Epithelial cell of esophagus (primary cell): Measurements from ENCODE around the gene HSD17B4.
"Not testable (repeated sequence)": the region's sequence is repeated elsewhere in the genome, so short reads cannot be mapped to it uniquely, and the experiment has no call there.

ENCODE experiments used
- DNase-seq: peaks from one replicate; pipeline ENCODE4 v3.0.0; 2010; ENCODE audit warnings: low read depth
- H3K4me3 ChIP-seq: 2 replicates; pipeline ENCODE4 v1.5.1; 2011; ENCODE audit warnings: mild to moderate bottlenecking, low read length, control low read depth
- TF ChIP-seq, protein P1 (sequence below): IDR thresholded peaks from 2 replicates; pipeline ENCODE4 v1.5.1; 2011; ENCODE audit warnings: low read depth, mild to moderate bottlenecking, low read length, control low read depth, inconsistent platforms; ENCODE audit not compliant: insufficient read depth; ENCODE audit errors: missing control alignments

The HSD17B4 gene

DNA sequence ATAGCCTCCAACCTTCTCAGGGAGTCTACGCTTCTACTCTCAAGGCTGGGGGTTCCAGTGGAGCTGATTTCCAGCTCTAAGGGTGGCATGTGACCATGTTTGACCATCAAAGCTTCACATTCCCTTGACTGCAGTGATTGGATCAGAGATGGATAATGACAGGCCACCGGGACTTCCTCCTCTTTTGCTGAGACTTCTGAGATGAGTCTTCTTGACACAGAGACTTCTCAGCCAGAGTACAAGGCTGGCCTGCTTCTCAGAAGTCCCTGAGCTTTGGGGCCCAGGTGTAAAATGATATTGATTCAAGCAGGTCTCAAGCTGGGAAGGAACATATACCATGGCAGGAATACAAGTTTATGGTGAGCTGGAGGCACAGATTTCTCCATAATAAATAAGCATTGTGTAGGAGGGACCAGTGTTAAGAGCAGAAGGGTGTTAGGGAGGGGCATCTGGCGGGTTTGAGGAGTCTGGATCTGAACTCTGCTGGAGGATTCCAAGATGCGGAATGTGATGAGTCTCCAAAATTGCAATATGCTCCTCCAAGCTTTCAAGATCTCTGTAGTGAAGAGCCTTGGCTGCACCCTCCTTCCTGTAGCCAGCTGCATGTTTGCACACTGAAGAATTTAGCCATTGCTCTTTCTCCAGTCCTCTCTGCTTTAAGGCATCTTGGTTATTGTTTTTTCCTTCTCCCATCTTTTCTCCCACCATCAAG is 41.7 kb upstream of the HSD17B4 start:
- no peak overlapping the region for H3K4me3 ChIP-seq
- DNase-seq: no peak
- TF ChIP-seq, protein P1, sequence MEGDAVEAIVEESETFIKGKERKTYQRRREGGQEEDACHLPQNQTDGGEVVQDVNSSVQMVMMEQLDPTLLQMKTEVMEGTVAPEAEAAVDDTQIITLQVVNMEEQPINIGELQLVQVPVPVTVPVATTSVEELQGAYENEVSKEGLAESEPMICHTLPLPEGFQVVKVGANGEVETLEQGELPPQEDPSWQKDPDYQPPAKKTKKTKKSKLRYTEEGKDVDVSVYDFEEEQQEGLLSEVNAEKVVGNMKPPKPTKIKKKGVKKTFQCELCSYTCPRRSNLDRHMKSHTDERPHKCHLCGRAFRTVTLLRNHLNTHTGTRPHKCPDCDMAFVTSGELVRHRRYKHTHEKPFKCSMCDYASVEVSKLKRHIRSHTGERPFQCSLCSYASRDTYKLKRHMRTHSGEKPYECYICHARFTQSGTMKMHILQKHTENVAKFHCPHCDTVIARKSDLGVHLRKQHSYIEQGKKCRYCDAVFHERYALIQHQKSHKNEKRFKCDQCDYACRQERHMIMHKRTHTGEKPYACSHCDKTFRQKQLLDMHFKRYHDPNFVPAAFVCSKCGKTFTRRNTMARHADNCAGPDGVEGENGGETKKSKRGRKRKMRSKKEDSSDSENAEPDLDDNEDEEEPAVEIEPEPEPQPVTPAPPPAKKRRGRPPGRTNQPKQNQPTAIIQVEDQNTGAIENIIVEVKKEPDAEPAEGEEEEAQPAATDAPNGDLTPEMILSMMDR: no peak

DNA sequence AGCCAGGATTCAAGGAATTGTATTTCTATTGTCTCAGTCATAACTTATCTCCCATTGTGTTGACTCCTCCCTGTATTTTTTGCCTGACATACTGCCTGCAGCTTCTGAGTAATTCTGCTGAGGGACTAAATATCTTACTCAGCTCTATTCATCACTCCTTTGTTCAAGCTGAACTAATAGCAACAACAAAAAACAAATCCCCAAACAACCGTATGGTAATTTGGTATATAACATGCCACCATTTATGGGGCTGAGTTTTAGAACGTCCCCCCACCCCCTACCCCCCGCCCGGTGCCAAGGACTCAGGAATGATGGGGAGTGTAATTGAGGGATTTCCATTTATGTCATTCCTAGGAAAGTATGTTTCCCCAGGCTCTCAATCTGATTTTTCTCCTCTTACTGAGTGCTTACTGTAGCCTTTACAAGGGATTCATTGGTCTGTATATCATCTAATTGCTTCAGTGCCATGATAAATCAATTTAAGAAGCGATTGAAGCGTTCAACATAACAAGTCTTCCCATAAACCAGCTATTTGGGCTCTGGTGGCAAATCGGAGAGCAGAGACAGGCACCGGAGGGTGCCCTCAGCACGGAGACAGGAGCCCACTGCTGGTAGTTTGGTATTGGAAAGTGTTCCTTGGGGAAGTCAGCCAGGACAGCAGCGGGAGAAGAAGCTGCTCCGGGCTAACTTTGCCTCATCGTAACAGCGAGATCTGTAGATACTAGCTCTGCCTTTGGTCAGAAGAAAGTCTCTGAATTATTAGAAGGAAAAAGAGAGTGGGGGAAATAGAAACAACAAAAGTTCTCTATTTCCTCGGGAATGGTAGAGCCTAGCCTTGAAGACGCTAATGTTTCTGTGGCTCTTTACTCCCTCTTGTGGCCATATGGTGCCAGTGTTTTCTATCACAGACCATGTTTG is 40.7 kb upstream of the HSD17B4 start:
- H3K4me3 ChIP-seq: peak overlapping the region; percentile 59
- TF ChIP-seq, protein P1: peak; percentile 92
- DNase-seq: peak; percentile 95

DNA sequence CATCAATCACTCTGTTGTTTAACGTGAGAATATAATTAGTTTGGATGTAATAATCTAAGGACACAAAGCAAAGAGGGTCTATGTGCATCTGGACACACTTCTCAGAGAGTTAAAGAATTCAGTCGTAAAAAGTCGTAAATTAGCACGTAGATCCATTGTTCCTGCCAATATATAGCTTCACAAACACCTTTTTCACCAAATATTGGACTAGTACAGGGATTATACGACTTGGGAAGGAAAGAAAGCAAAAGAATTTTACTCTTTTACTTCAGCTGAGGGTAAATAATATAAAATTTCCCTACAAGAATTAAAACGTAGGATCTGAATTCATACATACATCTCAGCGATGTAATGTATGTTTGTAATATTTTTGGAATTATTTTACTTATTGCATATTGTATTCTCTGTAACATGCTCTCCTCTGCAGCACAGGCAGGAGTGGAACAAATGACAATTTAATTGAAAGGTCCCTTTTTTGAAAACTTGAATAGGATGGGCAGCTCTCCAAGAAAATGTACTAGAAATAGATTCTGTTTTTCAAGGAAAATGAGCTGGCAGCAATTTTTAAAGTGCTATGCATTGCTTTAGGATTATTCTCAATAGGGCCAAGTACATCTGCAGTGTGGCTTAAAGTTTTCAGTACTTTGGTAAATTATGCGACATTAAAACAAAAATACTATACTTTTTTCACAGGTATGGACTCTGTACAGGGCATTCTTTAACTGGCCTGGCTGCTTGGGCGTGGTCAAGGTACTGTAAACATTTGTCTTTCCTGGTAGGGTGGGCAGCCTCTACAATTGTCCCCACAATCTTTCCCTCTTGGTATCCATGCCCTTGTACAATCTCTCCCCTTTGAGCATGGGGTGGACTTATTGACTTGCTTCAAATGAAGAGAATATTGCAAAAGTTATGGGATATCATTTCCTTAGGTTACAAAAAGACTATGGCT is 39.7 kb upstream of the HSD17B4 start:
- no peak overlapping the region for H3K4me3 ChIP-seq
- TF ChIP-seq, protein P1: no peak

DNA sequence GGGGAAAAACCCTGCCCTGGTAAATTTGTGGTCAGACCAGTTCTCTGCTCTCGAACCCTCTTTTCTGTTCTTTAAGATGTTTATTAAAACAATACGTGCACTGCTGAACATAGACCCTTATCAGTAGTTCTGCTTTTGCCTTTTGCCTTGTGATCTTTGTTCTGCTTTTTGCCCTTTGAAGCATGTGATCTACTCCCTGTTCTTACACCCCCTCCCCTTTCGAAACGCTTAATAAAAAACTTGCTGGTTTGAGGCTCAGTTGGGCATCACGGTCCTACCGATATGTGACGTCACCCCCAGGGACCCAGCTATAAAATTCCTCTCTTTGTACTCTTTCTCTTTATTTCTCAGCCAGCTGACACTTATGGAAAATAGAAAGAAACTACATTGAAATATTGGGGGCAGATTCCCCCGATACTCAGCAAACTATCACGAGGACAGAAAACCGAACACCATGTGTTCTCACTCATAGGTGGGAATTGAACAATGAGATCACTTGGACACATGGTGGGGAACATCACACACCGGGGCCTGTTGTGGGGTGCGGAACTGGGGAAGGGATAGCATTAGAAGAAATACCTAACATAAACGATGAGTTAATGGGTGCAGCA is 38.1 kb upstream of the HSD17B4 start:
- not testable (repeated sequence) for H3K4me3 ChIP-seq, DNase-seq

More for the DNA sequence above, 39.7 kb upstream of the HSD17B4 start:
- no peak for DNase-seq

DNA sequence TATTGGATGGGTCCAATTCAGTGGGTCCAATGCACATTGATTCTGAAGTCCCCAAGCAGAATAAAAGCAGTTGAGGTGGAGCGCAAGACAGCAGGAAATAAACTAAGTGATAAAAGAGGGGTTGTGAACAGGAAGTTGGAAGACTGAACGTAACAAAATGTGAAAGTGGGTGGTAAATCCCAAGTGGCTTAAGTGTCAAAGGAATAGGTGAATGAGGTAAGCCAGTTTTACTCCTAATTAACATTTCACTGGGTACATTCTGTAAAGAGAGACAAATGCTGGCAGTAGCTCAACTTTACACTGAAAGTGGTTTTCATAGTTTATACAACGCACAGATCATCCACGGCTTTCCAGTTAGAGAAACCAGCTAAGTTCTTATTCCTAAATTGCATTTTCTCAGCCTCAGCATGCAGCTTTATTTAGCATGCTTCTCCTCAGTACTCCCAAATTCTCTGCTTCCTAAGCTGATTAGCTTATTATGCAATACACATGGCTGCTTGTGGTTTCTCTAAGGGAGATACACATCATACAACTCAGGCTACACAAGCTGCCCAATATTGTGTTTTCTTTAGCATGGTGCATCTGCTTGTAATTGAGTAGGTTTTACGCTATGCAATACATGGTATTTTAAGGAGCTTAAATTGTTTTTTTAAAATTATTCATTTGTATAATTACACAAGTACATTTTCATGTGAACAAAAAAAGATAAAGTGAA is 34.2 kb upstream of the HSD17B4 start:
- peak; percentile 48 for DNase-seq
- no peak overlapping the region for H3K4me3 ChIP-seq
- TF ChIP-seq, protein P1: no peak

DNA sequence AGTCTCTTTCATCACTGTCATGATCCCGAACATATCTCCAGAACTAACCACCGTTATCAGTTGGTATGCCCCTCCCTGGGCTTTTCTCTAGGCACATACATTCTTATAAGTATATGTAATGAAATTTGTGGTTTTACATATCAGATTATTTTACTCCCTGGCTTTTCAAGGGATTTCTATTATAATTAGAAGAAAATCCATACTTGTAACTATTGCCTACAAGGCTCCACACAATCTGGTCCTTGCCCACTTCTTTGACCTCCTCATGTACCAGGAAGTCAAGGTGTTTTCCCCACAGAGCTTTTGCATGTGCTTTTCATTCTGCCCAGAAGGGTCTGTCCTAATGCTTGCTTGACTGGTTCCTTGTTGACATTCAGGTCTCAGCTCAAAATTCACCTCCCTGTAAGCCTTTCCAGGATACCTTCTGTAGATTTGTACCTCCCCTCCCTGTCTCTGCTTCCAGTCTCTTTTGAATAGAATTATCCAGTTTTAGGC is 33.6 kb upstream of the HSD17B4 start:
- no peak overlapping the region for H3K4me3 ChIP-seq
- TF ChIP-seq, protein P1: no peak
- peak; percentile 60 for DNase-seq
